Neural cell (in vitro differentiated cells): Measurements from ENCODE around the gene DIAPH2.

ENCODE experiments used
- CTCF ChIP-seq: fragments of 450-650 bp; IDR thresholded peaks from 2 replicates; pipeline ENCODE4 v1.5.1; 2014; ENCODE audit warnings: antibody characterized with exemption, mild to moderate bottlenecking, moderate library complexity; ENCODE audit not compliant: poor library complexity, severe bottlenecking
- EP300 ChIP-seq: fragments of 450-650 bp; conservative IDR thresholded peaks from 2 replicates; pipeline ENCODE4 v1.6.1; 2014; ENCODE audit warnings: antibody characterized with exemption, mild to moderate bottlenecking, moderate library complexity; ENCODE audit not compliant: poor library complexity, severe bottlenecking
- EZH2 ChIP-seq: fragments of 200-600, 300-800 bp; shearing (Covaris generic), sonication (generic); IDR thresholded peaks from 2 replicates; pipeline ENCODE4 v1.6.1; 2014; ENCODE audit warnings: antibody characterized with exemption, low read length, borderline replicate concordance, mild to moderate bottlenecking; ENCODE audit not compliant: insufficient read depth, poor library complexity, severe bottlenecking
- POLR2AphosphoS5 ChIP-seq: IDR thresholded peaks from 2 replicates; pipeline ENCODE4 v1.6.1; 2012
- REST ChIP-seq: IDR thresholded peaks from 2 replicates; pipeline ENCODE4 v1.6.1; 2012; ENCODE audit warnings: borderline replicate concordance
- SMC3 ChIP-seq: fragments of 450-650 bp; conservative IDR thresholded peaks from 2 replicates; pipeline ENCODE4 v1.6.1; 2014; ENCODE audit warnings: antibody characterized with exemption, mild to moderate bottlenecking, moderate library complexity; ENCODE audit not compliant: poor library complexity
- TAF1 ChIP-seq: IDR thresholded peaks from 2 replicates; pipeline ENCODE4 v1.6.1; 2012; ENCODE audit warnings: low read depth

- TF ChIP-seq CTCF (no peak), SMC3 (no peak), EZH2 (no peak), EP300 (no peak), POLR2AphosphoS5 (no peak), REST (no peak), TAF1 (no peak)
Observed at GRCh38 chrX:96761566-96761965, 76.9 kb downstream of the DIAPH2 start.
